ENCODE results near the gene ARID3B.

DNA sequence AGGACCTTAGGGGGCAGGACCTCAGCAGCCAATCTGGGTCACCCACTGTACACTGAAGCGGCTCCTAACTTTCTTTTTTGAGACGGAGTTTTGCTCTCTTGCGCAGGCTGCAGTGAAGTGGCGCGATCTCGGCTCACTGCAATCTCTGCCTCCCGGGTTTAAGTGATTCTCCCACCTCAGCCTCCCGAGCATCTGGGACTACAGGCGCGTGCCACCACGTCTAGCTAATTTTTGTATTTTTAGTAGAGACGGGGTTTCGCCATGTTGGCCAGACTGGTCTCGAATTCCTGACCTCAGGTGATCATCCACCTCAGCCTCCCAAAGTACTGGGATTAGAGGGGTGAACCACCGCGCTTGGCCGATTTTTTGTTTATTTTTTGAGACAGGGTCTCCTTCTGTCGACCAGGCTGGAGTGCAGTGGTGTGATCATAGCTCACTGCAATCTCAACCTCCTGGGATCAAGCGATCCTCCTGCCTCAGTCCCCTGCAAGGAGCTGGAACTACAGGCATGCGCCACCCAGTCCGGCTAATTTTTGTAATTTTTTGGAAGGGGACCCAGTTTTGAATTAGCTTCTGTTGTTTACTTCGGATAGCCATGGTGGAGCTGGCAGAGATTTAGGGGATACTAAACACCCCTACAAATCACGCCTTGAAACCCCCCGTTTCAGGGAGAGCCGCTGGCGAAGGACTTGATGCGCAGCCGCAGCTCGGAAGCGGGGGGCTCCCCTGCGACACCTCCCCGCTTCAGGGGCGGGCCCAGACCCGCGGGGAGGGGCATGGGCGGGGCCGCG, 73.1 kb downstream of the ARID3B start:
- TF ChIP-seq EP300 (IDR thresholded peaks at IDR 0.05) (no peak), POLR2A (IDR thresholded peaks at IDR 0.05) (no peak)
- TF ChIP-seq, protein P1, sequence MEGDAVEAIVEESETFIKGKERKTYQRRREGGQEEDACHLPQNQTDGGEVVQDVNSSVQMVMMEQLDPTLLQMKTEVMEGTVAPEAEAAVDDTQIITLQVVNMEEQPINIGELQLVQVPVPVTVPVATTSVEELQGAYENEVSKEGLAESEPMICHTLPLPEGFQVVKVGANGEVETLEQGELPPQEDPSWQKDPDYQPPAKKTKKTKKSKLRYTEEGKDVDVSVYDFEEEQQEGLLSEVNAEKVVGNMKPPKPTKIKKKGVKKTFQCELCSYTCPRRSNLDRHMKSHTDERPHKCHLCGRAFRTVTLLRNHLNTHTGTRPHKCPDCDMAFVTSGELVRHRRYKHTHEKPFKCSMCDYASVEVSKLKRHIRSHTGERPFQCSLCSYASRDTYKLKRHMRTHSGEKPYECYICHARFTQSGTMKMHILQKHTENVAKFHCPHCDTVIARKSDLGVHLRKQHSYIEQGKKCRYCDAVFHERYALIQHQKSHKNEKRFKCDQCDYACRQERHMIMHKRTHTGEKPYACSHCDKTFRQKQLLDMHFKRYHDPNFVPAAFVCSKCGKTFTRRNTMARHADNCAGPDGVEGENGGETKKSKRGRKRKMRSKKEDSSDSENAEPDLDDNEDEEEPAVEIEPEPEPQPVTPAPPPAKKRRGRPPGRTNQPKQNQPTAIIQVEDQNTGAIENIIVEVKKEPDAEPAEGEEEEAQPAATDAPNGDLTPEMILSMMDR (IDR thresholded peaks at IDR 0.05): peak in 1 of 5 experiments; percentile 16

Measured in tibial nerve (tissue), 4 donors.